Pons (tissue), 1 donor: ENCODE results near the gene SLF2.

Experiments used
- DNase-seq: peaks from one replicate; pipeline ENCODE4 v3.0.0-alpha.2; 2016; ENCODE audit warnings: low spot score

Gene SLF2

GRCh38 chr10:100980711-100981110 lies 67.9 kb downstream of the SLF2 start:
- DNase-seq: no peak

GRCh38 chr10:100981178-100981772 lies 68.5 kb downstream of the SLF2 start:
- DNase-seq: no peak

GRCh38 chr10:100982916-100983830 lies 70.4 kb downstream of the SLF2 start:
- DNase-seq: peak; percentile 49

- DNase-seq: no peak
Measured at GRCh38 chr10:100983868-100984671, 71.3 kb downstream of the SLF2 start.

- no peak for DNase-seq
Measured at GRCh38 chr10:100984672-100985177, 72.0 kb downstream of the SLF2 start.

- DNase-seq: no peak
Measured at GRCh38 chr10:100985336-100985735, 72.6 kb downstream of the SLF2 start.

- DNase-seq: no peak
Measured at GRCh38 chr10:100986623-100986951, 73.8 kb downstream of the SLF2 start.

GRCh38 chr10:100986952-100987684 lies 74.4 kb downstream of the SLF2 start, which contains the start of the genes MRPL43 and TWNK:
MRPL43 (minus strand) TSS chr10:100987497; CDS start chr10:100987443, 54 bp downstream.
TWNK (plus strand) TSS chr10:100987543; CDS start chr10:100988211, 668 bp downstream.
- DNase-seq: peak; percentile 85

GRCh38 chr10:100987685-100988049 lies 74.9 kb downstream of the SLF2 start:
- DNase-seq: no peak

- no peak for DNase-seq
Measured at GRCh38 chr10:100988166-100988565, 75.4 kb downstream of the SLF2 start.

- no peak for DNase-seq
Measured at GRCh38 chr10:100989088-100989487, 76.3 kb downstream of the SLF2 start.

- DNase-seq: peak; percentile 89
Measured at GRCh38 chr10:100993986-100994708, 81.4 kb downstream of the SLF2 start.

- DNase-seq: no peak
Measured at GRCh38 chr10:100995181-100995580, 82.4 kb downstream of the SLF2 start.

- DNase-seq: no peak
Measured at GRCh38 chr10:100996678-100997359, 84.1 kb downstream of the SLF2 start.

GRCh38 chr10:100997360-100998182 lies 84.8 kb downstream of the SLF2 start:
- peak; percentile 74 for DNase-seq

GRCh38 chr10:100998183-100998990 lies 85.6 kb downstream of the SLF2 start:
- peak; percentile 97 for DNase-seq

- peak; percentile 74 for DNase-seq
Measured at GRCh38 chr10:100998991-100999741, 86.4 kb downstream of the SLF2 start.

GRCh38 chr10:100999742-101000126 lies 87.0 kb downstream of the SLF2 start, which contains the start of gene LZTS2:
LZTS2 (plus strand) TSS chr10:100999808; CDS start chr10:101002539, 2,731 bp downstream.
- DNase-seq: no peak
